Stomach (tissue), 9 donors: Measurements from ENCODE around the gene GDPGP1. TPM values are rescaled to one million over a fixed set of nuclear protein-coding genes. Genes with fewer than 3 reads are reported as not detected.

Experiments
- DNase-seq, 2 donors: peaks; one replicate each; pipeline versions ENCODE4 v3.0.0 to v3.0.0-alpha.2; 2013 to 2019
- H3K27ac ChIP-seq, 5 donors: fragments of 200-600 bp in 4 of 5; sonication (generic) in 4 of 5; one replicate each; pipeline ENCODE4 v1.5.1; 2013 to 2019; ENCODE audit warnings: mild to moderate bottlenecking in 1 of 5, moderate library complexity in 1 of 5
- H3K27me3 ChIP-seq, 3 donors: fragments of 200-600 bp; sonication (generic); one replicate each; pipeline ENCODE4 v1.5.1; 2017 to 2019; ENCODE audit warnings: mixed run types in 1 of 3
- H3K36me3 ChIP-seq, 4 donors: fragments of 200-600 bp; sonication (generic); 1 replicate in 3 of 4; 2 replicates in 1 of 4; pipeline ENCODE4 v1.5.1; 2016 to 2019
- H3K4me1 ChIP-seq, 4 donors: fragments of 200-600 bp; sonication (generic); one replicate each; pipeline ENCODE4 v1.5.1; 2016 to 2019
- H3K4me3 ChIP-seq, 4 donors: fragments of 200-600 bp; sonication (generic) in 3 of 4; one replicate each; pipeline ENCODE4 v1.5.1; 2016 to 2019; ENCODE audit warnings: mild to moderate bottlenecking in 1 of 4
- H3K9me3 ChIP-seq, 4 donors: fragments of 200-600 bp; sonication (generic); one replicate each; pipeline ENCODE4 v1.5.1; 2016 to 2019
- CTCF ChIP-seq, 7 experiments: fragments of 450-650 bp in 4 of 7; fragments of 200-600 bp in 3 of 7; sonication (generic) in 3 of 7; IDR thresholded peaks; one replicate each; pipeline ENCODE4 v1.5.1; 2016 to 2019; ENCODE audit warnings: antibody characterized with exemption in 7 of 7, control low read depth in 2 of 7, mild to moderate bottlenecking in 1 of 7
- EP300 ChIP-seq: sonication (generic); formaldehyde crosslinking; IDR thresholded peaks from one replicate; pipeline ENCODE4 v1.6.1; 2017; ENCODE audit warnings: antibody characterized with exemption
- POLR2A ChIP-seq, 4 donors: fragments of 450-650 bp; IDR thresholded peaks; one replicate each; pipeline ENCODE4 v1.6.1; 2016; ENCODE audit warnings: antibody characterized with exemption in 4 of 4, control low read depth in 2 of 4, mild to moderate bottlenecking in 1 of 4, moderate library complexity in 1 of 4
- POLR2AphosphoS5 ChIP-seq, 3 donors: sonication (generic); formaldehyde crosslinking; IDR thresholded peaks; one replicate each; pipeline ENCODE4 v1.6.1; 2016; ENCODE audit warnings: antibody characterized with exemption in 3 of 3
- WGBS, 5 donors: extraction: QIAGEN DNeasy Blood & Tissue Kit in 3 of 5; methylation state at CpG; one replicate each; pipeline versions ENCODE4 v1.1.5 to v1.1.7; 2013 to 2018; 5-methylcytosine and 5-hydroxymethylcytosine counted together
- intact Hi-C: fragments of 100-400 bp; cut with DNase I; formaldehyde crosslinking; loops from one replicate; pipeline ENCODE4 v1.15.1; 2023; ENCODE audit warnings: low total_unique reads
- polyA plus RNA-seq, 3 donors: library from polyadenylated mRNA; stranded (reverse); fragments of 200-250 nt; gene quantifications; one replicate each; pipeline ENCODE4 v1.2.3, GENCODE V29; 2013
- total RNA-seq, 5 donors: library from RNA; depleted of rRNA; stranded (reverse); fragments of >200 nt; gene quantifications; one replicate each; pipeline versions ENCODE4 v1.1.0 to v1.2.3, GENCODE V29; 2014 to 2016
- donor health status: healthy with polysubstance abuse.
- donor health status: Bipolar disorder and iron deficiency.
- donor health status: healthy.

The GDPGP1 gene
- total and polyA plus RNA-seq, 8 donors = under 0.01 to 26.6 (median 3.2) TPM; not detected in 1

GRCh38 chr15:90188914-90189748 lies 44.9 kb upstream of the GDPGP1 start:
- Histone ChIP-seq H3K4me1 (peaks cover 47 to 95% (median 77%) of the 10 kb centered on the region in 4 donors), H3K27ac (peak overlapping the region in 3 of 5 donors; percentile 1 to 80 (median 22)), H3K36me3 (no peaks in the 10 kb centered on the region), H3K4me3 (no peak overlapping the region), H3K9me3 (no peaks in the 10 kb centered on the region), H3K27me3 (no peaks in the 10 kb centered on the region)
- intact Hi-C loops = no loop called here
- WGBS, 5 donors = 76 to 87% (median 84%) methylated on average over 8 of the region's 8 CpGs
- no peak for TF ChIP-seq EP300
- no peak for TF ChIP-seq POLR2A (IDR thresholded peaks at IDR 0.05)
- TF ChIP-seq CTCF (IDR thresholded peaks at IDR 0.05) = no peak
- TF ChIP-seq POLR2AphosphoS5 (IDR thresholded peaks at IDR 0.05) = no peak
- no peak for DNase-seq

DNA sequence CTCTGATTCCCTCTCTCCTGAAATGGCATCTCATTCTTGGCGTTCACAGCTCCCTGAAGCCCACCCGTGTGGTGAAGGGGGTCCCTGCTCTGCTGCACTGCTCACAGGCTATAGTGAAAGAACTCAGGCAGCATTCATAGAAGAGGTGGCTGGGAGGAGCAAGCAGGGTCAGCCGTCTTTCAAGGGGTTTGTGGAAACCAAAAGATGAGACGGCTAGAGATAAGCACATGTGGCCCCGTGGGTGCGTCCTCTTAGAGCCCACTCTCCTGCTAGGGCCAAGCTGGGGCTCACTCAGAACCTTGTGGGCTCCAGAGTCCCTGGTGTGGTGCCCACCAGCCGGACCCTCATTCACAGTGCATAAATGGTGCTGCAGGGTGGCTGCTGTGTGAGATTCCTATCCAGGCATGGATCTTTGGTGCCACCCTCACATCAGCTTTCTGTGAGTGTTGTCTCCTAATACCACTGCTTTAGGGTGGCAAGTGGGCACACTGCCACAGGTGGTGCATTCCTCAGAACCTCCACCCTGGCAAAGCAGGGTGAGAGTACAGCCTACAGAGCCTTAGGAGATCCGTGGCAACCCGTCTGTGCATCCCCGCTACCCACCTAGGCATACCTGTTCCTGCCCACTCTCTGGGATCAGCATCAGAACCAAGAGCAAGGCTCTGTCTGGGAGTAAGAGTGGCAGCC lies 44.1 kb upstream of the GDPGP1 start:
- intact Hi-C loops = no loop called here
- no peak for DNase-seq
- TF ChIP-seq POLR2A (IDR thresholded peaks at IDR 0.05) = no peak
- TF ChIP-seq POLR2AphosphoS5 (IDR thresholded peaks at IDR 0.05) = no peak
- no peak for TF ChIP-seq EP300
- TF ChIP-seq CTCF (IDR thresholded peaks at IDR 0.05) = no peak
- whole genome bisulfite sequencing, 5 donors = 80 to 87% (median 86%) methylated on average over 8 to 10 of the region's 10 CpGs
- no peaks in the 10 kb centered on the region for H3K9me3 ChIP-seq
- H3K27ac ChIP-seq = peak overlapping the region; percentile 72 to 82 (median 80)
- no peaks in the 10 kb centered on the region for H3K27me3 ChIP-seq
- no peak overlapping the region for H3K4me3 ChIP-seq
- peaks cover 47 to 92% (median 74%) of the 10 kb centered on the region in 4 donors for H3K4me1 ChIP-seq
- H3K36me3 ChIP-seq = no peaks in the 10 kb centered on the region

DNA sequence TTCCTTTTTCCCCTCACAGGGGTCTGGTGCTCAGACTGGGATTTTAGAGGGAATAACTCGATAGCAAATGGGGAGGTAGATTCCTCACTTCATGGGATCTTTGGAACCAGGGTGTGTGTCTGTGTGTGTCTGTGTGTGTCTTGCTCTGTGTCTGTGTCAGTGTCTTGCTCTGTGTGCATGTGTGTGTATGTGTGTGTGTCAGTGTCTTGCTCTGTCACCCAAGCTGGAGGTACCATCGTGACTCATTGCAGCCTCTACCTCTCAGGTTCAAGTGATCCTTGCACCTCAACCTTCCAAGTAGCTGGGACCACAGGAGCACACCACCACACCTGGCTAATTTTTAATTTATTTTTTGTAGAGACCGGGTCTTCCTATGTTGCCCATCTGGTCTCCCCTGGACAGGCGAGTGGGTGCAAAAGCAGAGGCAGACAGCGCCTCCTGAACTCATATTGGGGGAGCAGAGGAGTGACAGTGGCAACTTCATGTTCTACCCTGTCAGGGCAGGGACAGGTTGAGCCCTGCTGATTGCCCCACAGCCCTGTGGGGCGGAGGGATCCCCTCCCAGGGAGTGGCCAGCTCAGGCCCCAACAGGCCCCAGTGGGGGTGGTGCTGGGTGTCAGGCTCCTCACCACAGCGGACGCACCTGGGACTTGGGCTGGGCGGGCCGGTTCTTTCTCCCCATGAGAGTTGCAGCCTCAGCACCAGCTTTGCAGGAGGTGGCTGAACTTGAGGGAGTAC lies 43.2 kb upstream of the GDPGP1 start:
- no peaks in the 10 kb centered on the region for H3K27me3 ChIP-seq
- peak; percentile 55 to 80 for DNase-seq
- H3K4me3 ChIP-seq = no peak overlapping the region
- H3K4me1 ChIP-seq = peaks cover 47 to 85% (median 71%) of the 10 kb centered on the region in 4 donors
- intact Hi-C loops = no loop called here
- peak overlapping the region; percentile 72 to 82 (median 80) for H3K27ac ChIP-seq
- H3K36me3 ChIP-seq = peaks cover 0 to 4% (median 0%) of the 10 kb centered on the region in 4 donors
- H3K9me3 ChIP-seq = no peaks in the 10 kb centered on the region
- 66 to 91% (median 78%) methylated on average over 6 to 10 of the region's 10 CpGs for WGBS, 5 donors
- no peak for TF ChIP-seq CTCF (IDR thresholded peaks at IDR 0.05)
- TF ChIP-seq POLR2AphosphoS5 (IDR thresholded peaks at IDR 0.05) = no peak
- no peak for TF ChIP-seq POLR2A (IDR thresholded peaks at IDR 0.05)
- TF ChIP-seq EP300 = no peak

DNA sequence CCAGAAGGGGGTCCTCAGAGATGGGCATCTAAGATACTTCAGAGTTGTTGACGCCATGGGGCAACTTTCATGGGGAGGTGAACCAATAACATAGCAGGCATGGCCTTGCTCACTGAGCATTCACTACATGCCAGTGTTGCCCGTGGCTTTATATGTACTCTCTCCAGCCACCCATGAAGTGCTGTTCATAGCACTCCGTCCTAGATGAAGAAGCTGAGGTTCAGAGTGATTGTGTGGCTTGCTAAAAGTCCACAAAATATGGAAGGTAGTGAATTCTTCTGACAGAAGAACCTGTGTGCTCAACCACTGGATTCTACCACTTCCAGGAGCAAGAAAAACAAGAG lies 42.7 kb upstream of the GDPGP1 start:
- 50 to 62% (median 54%) methylated on average over 3 of the region's 3 CpGs for WGBS, 5 donors
- intact Hi-C loops = no loop called here
- DNase-seq = no peak
- TF ChIP-seq CTCF (IDR thresholded peaks at IDR 0.05) (no peak), POLR2A (IDR thresholded peaks at IDR 0.05) (no peak), EP300 (no peak), POLR2AphosphoS5 (IDR thresholded peaks at IDR 0.05) (no peak)
- H3K36me3 ChIP-seq = peaks cover 0 to 5% (median 0%) of the 10 kb centered on the region in 4 donors
- no peaks in the 10 kb centered on the region for H3K27me3 ChIP-seq
- H3K9me3 ChIP-seq = no peaks in the 10 kb centered on the region
- H3K4me1 ChIP-seq = peaks cover 42 to 80% (median 66%) of the 10 kb centered on the region in 4 donors
- no peak overlapping the region for H3K4me3 ChIP-seq
- peak overlapping the region; percentile 72 to 82 (median 80) for H3K27ac ChIP-seq
